Activated CD8-positive, alpha-beta T cell treated with anti-CD3 and anti-CD28 coated beads for 36 hours (primary cell): Measurements from ENCODE around the gene FGD5. TPM values are rescaled to one million over a fixed set of nuclear protein-coding genes. Genes with fewer than 3 reads are reported as not detected.

Experiments used
- ATAC-seq: fragments of 200-7000 bp; cut with Tn5 transposase; one replicate; pipeline ENCODE4 v1.10.0; 2021; ENCODE audit warnings: mild to moderate bottlenecking, moderate library complexity
- CTCF ChIA-PET: fragments of 350-600 bp; sonication (Branson Sonifier 250); formaldehyde crosslinking; loops from one replicate; lab custom pipeline; 2021; ENCODE audit warnings: antibody characterized with exemption; lab: Charles Lee
- POLR2A ChIA-PET: fragments of 350-600 bp; sonication (Branson Sonifier 250); formaldehyde crosslinking; loops from one replicate; lab custom pipeline; 2021; ENCODE audit warnings: antibody characterized with exemption; lab: Charles Lee
- DNase-seq: peaks from one replicate; pipeline ENCODE4 v3.0.0-alpha.2; 2020
- H3K27ac Mint-ChIP-seq: one replicate; pipeline ENCODE4 v1.8.0; 2021; ENCODE audit warnings: mild to moderate bottlenecking, mixed read lengths
- H3K27me3 Mint-ChIP-seq: one replicate; pipeline ENCODE4 v1.8.0; 2021; ENCODE audit warnings: mixed read lengths
- H3K36me3 Mint-ChIP-seq: one replicate; pipeline ENCODE4 v1.8.0; 2021; ENCODE audit warnings: low read depth, mixed read lengths
- H3K4me1 Mint-ChIP-seq: one replicate; pipeline ENCODE4 v1.8.0; 2021; ENCODE audit warnings: low read depth, mixed read lengths
- H3K4me3 Mint-ChIP-seq: one replicate; pipeline ENCODE4 v1.8.0; 2021; ENCODE audit warnings: mild to moderate bottlenecking, moderate library complexity, mixed read lengths
- H3K9me3 Mint-ChIP-seq: one replicate; pipeline ENCODE4 v1.8.0; 2021; ENCODE audit warnings: mixed read lengths
- intact Hi-C: fragments of 100-400 bp; cut with micrococcal nuclease; formaldehyde crosslinking; loops from one replicate; pipeline ENCODE4 v1.10.0; 2022
- total RNA-seq, 2 experiments: library from RNA; stranded (reverse); gene quantifications; one replicate each; pipeline ENCODE4 v1.2.3, GENCODE V29; 2021
- TF ChIP-seq, protein P1 (sequence below): fragments of 200-600 bp; IDR thresholded peaks from one replicate; pipeline ENCODE4 v1.8.0; 2022; ENCODE audit warnings: antibody characterized with exemption, mild to moderate bottlenecking

Gene FGD5
- total RNA-seq, 2 experiments from 2014 or later = not detected

GRCh38 chr3:14802381-14802731, 16.4 kb upstream of the FGD5 start:
- Mint-ChIP-seq H3K27me3 (peaks cover 8% of the 10 kb centered on the region), H3K36me3 (no peaks in the 10 kb centered on the region), H3K4me3 (no peak overlapping the region), H3K27ac (no peak overlapping the region), H3K9me3 (no peaks in the 10 kb centered on the region), H3K4me1 (peaks cover 3% of the 10 kb centered on the region)
- ATAC-seq (no peak), DNase-seq (no peak)
- TF ChIP-seq, protein P1, sequence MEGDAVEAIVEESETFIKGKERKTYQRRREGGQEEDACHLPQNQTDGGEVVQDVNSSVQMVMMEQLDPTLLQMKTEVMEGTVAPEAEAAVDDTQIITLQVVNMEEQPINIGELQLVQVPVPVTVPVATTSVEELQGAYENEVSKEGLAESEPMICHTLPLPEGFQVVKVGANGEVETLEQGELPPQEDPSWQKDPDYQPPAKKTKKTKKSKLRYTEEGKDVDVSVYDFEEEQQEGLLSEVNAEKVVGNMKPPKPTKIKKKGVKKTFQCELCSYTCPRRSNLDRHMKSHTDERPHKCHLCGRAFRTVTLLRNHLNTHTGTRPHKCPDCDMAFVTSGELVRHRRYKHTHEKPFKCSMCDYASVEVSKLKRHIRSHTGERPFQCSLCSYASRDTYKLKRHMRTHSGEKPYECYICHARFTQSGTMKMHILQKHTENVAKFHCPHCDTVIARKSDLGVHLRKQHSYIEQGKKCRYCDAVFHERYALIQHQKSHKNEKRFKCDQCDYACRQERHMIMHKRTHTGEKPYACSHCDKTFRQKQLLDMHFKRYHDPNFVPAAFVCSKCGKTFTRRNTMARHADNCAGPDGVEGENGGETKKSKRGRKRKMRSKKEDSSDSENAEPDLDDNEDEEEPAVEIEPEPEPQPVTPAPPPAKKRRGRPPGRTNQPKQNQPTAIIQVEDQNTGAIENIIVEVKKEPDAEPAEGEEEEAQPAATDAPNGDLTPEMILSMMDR = no peak
- ChIA-PET CTCF (no interaction called here), POLR2A (no interaction called here)
- intact Hi-C loops = no loop called here

DNA sequence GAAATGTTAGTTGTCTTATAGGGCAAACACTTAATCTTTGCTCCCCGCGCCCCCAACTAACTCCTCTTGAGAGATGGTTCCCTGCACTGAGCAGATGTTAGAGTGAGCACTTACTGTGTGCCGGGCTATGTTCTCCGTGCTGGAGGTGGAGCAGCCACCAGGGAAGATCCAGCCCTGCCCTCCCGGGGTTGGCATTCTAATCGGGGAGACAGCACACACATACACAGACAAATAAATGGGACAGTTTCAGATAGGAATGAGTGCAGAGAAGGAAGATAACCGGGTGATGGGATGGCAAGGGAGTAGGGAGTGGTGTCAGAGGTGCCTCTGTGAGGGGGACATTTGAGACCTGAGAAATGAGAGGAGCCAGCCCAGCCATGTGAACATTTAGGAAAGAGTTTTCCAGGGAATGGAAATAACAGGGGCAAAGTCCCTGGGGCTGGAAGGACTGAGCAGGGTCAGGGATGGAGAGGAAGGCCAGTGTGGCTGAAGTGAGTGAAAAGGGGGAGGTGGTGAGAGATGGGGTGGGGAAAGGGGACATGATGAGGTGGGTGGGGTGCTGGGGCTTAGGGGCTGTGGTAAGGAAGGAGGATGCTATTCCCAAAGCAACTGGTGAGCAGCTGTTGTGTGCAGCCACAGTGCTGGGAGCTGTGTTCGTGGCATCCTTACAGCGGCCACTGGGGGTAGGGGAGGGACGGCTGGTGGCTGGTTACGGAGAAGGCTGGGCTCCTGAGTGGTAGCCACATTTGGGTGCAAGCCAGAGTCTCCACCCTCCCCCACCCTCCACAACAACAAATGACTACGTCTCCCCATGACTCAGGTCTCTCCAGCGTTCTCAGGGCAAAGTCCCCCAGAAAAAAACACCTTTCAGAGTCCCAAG, 15.4 kb upstream of the FGD5 start:
- intact Hi-C loops = no loop called here
- ChIA-PET POLR2A (no interaction called here), CTCF (no interaction called here)
- no peak overlapping the region for H3K27ac Mint-ChIP-seq
- TF ChIP-seq, protein P1 = no peak
- DNase-seq (peak; percentile 45), ATAC-seq (peak; percentile 75)
- no peaks in the 10 kb centered on the region for H3K9me3 Mint-ChIP-seq
- H3K4me3 Mint-ChIP-seq = no peak overlapping the region
- peaks cover 8% of the 10 kb centered on the region for H3K27me3 Mint-ChIP-seq
- peaks cover 3% of the 10 kb centered on the region for H3K4me1 Mint-ChIP-seq
- H3K36me3 Mint-ChIP-seq = no peaks in the 10 kb centered on the region

DNA sequence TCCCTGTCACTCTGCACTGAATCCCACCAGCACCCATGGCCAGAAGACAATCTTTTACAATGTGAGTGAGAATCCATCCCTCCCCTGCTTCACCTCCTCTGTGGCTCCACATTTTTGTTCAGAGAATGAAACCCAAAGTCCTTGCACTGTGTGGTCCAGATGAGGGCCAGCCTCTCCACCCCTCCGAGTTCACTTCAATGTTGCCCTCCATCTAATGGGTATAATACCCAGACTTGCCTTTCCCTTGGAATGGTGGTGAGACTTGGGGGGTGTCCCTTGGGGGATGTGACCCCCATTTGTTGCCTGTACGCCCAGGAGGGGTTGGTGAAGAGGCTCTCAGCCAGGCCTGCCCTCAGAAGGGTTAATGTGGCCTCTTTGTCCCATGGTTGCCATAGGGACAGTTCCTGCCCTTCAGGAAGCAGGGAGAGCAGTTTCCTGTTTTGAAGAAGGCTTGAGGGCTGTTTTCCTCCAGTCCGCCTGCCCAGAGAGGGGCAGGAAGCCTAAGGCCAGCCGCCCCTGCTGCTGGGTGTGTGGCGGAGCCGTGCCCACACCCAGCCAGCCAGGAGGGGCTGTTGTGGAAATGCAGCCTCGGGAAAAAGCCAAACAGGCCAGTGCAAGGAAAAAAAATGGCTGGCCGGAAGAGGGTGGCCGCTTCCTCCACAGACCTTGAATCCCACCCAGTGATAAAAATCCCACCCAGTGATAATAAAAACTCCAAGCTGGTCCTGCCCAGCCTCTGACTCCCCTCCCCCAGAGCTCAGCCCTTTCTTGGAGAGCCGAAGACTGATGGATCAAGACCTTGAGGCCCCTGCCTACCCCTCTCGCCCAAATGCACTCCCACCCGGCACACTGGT, 14.6 kb upstream of the FGD5 start:
- H3K4me1 Mint-ChIP-seq = peaks cover 3% of the 10 kb centered on the region
- TF ChIP-seq, protein P1 = no peak
- H3K9me3 Mint-ChIP-seq = no peaks in the 10 kb centered on the region
- no peaks in the 10 kb centered on the region for H3K36me3 Mint-ChIP-seq
- no peak for DNase-seq
- H3K27me3 Mint-ChIP-seq = peaks cover 13% of the 10 kb centered on the region
- CTCF ChIA-PET = interaction anchor here (1.4 kb wide), 1 partner anchor 14 kb away, joined by 5 read pairs; no protein-coding TSS in a partner anchor
- intact Hi-C loops = no loop called here
- POLR2A ChIA-PET = no interaction called here
- H3K4me3 Mint-ChIP-seq = no peak overlapping the region
- H3K27ac Mint-ChIP-seq = no peak overlapping the region
- no peak for ATAC-seq

GRCh38 chr3:14804835-14805780, 13.7 kb upstream of the FGD5 start:
- intact Hi-C loops = loop anchor here (5.0 kb wide), 1 partner anchor 42 kb away; no protein-coding TSS in a partner anchor
- Mint-ChIP-seq H3K27me3 (peaks cover 22% of the 10 kb centered on the region), H3K36me3 (no peaks in the 10 kb centered on the region), H3K4me3 (no peak overlapping the region), H3K27ac (no peak overlapping the region), H3K9me3 (no peaks in the 10 kb centered on the region), H3K4me1 (peaks cover 3% of the 10 kb centered on the region)
- no peak for ATAC-seq
- TF ChIP-seq, protein P1 = no peak
- ChIA-PET CTCF (interaction anchor here (1.4 kb wide), 1 partner anchor 15 kb away, joined by 5 read pairs; no protein-coding TSS in a partner anchor), POLR2A (no interaction called here)
- no peak for DNase-seq
